GM21526 (cell line): ENCODE data around the gene TBX4.

Source experiments
- ATAC-seq: cut with Tn5 transposase; IDR thresholded peaks from one replicate; pipeline ENCODE4 v1.9.1; 2021; ENCODE audit warnings: moderate library complexity; ENCODE audit not compliant: unreplicated experiment, low FRiP score

Gene TBX4

DNA sequence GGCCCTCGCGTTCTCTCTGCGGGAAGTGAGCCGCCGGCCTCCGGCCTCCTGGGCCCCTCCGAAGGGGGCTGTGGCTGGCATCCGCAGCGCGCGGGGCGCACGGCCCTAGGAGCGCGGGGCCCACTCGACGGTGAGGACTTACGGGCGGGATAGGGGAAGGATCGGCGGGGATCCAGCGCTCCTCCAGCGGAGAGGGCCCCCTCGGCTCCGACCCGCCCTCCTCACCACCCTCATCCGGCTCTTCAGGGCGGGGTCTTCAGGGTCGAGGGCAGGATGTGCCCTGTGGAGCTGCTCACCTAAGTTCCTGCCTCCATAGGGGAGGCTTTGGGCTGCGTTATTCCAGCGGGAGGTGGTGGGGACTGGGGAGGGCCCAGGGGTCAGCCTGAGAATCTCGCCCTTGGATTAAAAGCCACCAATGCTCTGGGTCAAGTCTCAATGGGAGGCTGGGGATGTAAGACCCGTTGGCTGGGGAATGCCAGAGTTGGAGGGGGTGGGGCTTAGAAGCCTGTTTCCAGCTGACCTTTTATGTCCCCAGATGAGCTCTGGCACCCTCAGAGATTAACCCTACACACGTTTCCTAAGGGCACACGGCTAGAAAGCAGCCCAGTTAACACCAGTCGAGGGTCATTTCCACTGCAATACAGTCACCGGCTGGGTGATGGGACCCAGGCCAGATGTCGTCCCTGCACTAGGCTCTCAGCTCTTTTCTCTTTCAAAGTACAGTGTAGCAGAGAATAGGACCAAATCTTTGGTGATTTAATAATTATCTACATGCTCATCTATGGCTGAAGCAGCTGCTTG, 39.2 kb upstream of the TBX4 start:
- no peak for ATAC-seq

DNA sequence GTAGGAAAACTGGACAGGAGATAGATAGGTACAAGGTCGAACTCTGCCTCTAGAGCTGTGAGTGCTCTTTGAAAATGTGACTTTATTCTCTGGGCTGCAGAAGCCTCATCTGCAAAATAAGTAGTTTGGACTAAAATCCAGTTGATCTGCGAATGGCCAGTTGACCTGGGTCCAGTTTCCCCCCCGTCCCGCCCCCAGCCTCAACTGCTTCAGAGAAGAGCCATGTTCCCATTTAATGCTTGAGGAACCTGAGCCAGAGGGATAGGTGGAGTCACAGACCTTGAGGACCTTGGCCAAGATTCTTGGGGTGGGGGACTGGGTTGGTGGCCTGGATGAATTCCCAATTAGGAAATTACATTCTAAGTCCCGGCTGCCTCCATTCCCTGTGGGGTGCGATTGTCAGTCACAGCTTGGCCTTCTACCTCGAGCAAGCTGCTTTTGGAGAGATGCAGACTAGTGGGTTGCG, 38.5 kb upstream of the TBX4 start:
- ATAC-seq: no peak

DNA sequence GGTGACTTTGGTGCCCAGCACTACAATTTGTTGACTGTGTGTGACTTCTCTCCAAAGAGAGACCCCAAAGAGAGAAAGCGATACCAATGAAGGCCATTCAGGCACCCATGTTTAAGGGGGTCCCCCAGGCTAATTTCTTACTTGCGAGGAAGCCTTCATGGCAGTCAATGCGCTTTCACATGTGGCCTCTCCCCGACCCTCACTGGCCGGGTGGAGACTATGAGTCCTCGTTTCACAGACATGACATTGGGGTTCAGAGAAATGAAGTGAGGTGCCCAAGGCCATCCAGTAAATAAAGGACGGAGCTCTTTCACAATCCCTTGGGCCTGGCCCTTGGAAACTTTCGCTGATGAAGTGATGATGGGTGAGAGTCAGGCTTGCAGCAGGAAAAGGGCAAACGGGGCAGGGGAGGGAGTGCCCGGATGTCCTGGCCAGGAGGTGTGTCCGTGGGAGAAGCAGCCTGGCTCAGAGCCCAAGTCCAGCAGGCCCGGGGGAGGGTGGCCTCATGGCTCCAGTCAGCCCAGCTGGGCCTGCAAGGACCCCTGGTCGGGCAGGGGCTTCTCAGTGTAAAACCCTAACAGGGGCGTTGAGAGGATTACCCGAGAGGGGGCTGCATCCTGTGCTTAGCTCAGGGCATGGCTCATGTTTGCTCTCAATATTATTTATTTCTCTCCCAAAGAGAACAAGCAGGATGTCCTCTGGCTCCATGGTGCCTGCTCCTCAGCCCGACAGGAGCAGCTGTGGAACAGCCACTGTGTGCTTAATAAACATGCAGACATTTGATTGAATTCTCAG, 37.9 kb upstream of the TBX4 start:
- ATAC-seq: no peak

DNA sequence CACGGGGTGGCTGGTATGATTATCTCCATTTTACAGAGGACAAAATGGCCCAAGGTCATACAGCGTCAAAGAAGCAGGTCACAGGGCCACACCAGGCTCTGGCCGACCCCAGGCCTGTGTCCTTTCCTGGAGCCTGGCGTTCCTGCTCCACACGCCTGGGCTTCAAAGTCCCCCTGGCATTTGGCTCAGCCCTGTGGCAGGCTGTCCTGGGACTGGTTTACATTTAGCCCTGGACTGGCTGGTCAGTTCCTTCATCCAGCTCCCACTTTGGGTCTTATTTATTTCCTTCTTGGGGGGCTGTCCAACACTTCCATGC, 37.3 kb upstream of the TBX4 start:
- no peak for ATAC-seq

DNA sequence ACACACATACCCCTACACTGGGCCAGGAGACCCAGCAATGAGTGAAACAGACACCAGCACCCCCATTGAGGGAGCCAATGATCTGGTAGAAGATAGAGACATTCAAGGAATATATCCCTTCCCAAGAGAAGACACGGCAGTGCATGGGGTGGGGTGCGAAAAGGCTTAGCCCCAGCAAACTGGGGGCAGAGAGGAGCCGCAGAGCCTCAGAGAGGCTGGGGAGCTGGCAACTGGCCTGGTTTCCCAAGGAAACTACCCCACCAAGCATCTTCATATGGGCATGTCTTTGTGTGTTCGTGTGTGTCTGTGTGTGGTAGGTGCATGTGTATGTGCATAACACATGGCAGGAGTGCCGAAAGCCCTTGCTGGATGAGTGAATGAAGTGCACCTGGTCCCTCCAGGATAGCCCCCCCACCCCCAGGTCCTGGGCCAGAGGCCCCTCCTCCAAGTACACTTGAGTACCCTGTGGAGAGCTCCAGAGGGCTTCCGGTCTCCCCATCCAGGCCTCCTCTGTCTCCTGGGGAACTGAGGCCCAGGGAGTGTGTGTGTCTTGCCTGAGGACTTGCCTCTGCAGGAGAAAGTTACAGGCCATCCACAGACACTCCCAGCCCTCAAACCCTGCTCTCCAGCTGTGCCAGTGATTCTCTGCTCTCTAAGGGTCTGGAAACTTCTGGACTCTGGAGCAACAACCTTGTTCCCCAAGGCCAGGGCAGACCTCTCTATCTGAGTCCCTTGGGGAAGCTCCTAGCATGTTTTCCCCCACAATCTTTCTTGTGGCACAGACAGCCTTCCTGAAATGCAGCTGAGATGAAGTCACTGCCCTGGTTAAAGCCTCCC, 36.6 kb upstream of the TBX4 start:
- no peak for ATAC-seq

DNA sequence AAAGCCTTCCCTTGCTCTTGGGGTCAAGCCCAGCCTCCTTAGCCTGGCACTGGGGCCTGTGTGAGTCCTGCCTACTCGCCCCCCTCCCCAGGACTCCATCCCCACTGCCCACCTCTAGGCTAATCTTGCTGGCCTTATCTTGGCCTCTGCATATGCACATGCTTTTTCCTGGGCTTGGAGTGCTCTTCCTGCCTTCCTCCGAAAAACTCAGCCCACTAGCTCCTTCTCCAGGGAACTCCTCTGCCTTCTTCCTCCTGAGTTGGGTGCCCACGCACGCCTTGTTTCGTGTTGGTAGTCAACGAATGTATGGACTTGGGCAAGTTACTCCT, 36.0 kb upstream of the TBX4 start:
- ATAC-seq: no peak

DNA sequence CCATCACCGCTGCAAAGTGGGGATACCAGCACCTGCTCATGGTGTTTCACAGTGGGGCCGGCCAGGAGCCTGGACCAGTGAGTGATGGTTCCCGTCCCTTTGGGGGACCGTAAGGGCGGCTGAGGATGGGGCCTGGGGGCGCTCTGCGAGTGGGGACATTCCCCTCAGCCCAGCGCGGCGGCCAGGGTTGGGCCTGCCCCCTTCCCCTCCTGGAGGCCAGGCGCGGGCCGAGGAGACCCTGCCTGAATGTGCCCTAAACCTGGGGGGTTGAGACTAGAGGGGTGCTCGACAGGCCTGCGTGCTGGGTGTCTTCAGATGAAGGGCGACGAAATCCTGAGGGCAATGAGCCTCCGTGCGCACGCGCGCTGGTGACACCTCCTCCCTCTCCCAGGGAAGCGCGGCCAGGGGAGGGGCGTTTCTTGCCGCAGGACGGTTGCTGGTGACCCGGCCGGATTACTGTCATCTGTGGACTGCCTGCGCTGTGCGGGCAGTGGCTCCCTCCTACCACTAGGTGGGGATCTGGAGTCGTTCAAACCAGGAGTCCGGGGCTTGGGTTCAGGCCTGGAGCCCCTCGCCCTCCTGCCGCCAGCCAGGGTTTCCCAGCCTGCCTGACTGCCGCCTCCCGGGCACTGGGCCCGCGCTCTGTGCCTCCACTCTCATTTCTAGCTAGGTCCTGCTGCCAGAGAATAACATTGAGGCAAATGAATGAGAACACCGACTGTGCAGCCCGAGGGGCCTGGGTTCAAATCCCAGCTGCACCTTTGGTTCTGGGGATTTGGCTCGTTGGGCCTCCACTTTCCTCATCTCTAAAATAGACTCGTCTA, 35.5 kb upstream of the TBX4 start:
- ATAC-seq: no peak

DNA sequence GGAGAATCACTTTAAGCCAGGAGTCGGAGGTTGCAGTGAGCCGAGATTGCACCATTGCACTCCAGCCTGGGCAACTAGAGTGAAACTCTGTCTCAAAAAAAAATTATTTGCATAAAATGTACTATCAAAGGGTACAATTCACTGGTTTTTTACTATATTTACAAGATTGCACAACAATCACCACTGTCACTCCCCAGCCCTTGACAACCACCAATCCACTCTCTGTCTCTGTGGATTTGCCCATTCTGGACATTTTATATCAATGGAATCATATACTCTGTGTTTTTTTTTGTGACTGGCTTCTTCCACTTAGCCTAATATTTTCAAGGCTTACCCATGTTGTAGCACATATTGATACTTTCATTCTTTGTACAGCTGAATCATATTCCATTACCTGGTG, 33.8 kb upstream of the TBX4 start:
- ATAC-seq: no peak

DNA sequence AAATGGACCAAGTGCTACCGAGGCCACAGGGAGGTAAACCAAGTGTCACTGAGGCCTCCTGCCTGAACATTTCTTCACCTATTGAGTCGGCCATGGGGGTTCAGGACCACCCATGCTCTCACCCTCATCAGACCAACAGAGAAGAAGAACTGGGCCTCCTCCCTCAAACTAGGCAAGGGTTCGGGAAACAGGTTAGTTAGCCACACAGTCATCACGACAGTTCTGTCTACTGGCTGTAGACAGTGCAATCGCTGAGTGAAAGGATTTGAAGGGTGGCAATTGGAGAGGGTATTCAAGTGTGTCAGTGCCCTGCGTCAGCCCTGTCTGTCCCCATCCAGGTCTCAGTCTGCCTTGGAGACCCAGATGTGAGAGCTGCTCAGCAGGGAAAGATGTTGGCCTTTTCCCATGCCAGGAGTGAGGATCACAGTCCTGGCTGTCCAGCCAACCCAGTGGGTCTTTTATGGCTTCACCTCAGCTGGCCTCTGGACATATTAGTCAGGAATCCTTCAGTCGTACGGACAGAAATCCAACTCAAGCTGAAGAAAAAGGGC, 32.7 kb upstream of the TBX4 start:
- no peak for ATAC-seq

DNA sequence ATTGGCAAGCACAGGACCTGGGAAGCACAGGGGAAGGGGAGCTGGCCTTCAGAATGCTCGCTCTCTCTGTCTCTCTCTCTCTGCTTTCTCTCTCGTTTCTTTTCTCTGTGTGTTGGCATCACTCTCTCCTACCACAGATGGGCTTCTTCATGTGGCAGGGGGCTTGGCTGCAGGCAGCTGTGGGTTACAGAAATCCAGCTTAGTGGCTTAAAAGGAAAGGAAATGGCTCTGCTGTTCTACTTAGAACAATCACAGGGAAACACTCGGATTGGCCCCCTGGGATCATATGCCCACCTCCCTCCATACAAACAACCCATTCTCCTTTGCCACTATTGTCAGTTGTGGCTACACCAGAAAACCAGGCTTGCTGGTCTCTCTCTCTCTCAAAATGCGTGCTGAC, 32.2 kb upstream of the TBX4 start:
- ATAC-seq: no peak

DNA sequence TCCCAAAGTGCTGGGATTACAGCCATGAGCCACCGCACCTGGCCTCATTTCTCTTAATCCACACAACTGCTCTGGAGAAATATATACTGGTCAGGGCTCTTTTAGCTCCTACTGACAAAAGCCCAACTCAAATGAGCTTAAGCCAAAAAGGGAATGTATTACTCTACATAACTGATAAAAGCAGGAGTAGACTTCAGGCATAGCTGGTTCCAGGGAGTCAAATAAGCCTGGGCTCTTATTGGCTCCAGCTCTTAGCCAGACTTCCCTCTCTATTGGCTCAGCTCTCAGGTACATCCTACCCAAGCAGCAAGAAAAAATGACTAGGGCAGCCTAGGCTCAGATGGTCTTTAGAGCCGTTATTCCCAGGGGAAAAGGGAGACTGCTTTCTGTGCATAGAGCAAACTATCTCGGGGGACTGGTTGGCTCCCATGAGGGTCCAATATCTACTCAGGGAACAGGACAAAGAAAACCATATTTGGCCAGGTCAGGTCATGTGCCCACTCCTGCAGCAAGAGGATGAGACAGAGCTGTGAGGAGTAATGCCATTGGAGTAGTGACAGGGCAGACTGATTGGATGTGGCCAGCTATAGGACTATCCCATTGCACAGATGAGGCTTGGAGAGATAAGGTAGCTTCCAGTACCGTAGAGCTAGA, 31.4 kb upstream of the TBX4 start:
- no peak for ATAC-seq

DNA sequence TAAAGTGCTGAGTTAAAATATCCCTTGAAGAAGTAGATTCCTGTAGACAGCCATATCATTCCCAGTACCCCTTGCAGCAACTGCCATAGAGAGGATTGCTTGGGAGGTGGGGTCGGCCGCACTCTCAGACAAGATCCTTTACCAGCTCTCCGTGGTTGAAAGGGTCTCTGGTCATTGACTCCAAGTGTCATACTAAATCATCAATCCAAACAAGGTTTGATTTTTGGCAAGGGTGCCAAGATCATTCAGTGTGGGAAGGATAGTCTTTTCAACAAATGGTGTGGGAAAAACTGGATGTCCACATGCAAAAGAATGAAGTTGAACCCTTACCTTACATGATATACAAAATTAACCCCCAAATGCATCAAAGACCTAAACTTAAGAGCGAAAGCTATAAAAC, 30.8 kb upstream of the TBX4 start:
- no peak for ATAC-seq

DNA sequence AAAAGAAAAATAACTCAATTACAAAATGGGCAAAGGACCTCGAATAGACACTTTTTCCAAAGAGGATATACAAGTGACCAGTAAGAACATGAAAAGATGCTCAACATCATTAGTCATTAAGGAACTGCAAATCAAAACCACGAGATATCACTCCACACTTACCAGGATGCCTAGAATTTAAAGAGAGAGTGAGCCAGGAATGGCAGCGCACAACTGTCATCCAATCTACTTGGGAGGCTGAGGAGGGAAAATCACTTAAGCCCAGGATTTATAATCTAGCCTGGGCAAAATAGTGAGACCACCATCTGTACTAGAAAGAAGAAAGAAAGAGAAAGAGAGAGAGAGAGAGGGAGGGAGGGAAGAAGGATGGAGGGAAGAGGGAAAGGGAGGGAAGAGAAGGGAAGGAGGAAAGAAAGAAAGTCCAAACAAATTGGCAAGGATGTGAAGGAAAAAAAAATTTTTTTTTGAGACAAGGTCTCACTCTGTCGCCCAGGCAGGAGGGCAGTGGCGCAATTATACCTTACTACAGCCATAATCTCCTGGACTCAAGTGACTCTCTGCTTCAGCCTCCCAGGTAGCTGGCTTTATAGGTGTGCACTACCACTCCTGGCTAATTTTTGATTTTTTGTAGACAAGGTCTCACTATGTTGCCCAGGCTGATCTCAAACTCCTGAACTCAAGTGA, 30.0 kb upstream of the TBX4 start:
- ATAC-seq: no peak

DNA sequence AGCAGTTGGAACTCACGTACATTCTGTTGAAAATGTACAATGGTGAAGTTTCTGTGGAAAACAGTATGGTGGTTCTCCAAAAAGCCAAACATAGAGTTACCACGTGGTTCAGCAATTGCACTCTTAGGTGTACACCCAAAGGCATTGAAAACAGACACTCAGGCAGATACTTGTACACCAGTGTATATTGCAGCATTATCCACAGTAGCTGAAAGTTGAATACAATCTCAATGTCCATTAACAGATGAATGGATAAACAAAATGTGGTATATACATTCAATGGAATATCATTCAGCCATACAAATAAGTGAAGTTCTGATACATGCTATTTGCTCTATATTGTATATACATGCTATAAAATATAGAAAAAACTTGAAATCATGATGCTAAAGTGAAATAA, 29.4 kb upstream of the TBX4 start:
- no peak for ATAC-seq

DNA sequence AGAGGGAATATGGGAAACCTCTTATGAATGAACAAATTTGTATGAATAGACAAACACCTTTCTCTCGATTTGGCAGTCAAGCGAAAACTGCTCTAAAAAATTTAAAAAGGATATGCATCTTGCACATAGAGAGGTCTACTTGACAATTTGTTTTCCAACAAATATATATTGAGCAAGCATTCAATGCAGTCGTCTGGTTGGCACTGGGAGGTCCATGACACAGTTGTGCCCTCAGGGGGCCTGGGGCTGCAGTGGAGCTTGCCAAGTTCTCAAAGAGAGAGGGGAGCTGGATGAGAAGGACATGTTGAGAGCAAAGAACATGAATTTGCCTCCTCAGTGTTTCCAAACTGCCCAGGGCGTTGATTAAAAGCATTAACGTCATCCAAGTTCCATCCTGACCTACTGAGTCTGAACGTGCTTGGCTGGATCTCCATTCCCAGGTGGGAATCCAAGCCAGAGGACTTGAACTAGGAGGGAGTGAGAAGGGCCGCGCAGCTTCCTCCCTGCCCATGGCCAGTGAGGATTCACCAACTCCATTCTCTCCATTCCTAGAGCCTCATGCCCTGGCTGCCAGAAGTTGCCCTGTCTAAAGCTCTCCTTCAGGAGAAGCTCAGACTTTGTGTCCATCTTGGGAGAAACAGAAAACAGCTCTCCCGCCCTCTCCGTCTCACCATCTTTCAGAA, 28.1 kb upstream of the TBX4 start:
- ATAC-seq: no peak

DNA sequence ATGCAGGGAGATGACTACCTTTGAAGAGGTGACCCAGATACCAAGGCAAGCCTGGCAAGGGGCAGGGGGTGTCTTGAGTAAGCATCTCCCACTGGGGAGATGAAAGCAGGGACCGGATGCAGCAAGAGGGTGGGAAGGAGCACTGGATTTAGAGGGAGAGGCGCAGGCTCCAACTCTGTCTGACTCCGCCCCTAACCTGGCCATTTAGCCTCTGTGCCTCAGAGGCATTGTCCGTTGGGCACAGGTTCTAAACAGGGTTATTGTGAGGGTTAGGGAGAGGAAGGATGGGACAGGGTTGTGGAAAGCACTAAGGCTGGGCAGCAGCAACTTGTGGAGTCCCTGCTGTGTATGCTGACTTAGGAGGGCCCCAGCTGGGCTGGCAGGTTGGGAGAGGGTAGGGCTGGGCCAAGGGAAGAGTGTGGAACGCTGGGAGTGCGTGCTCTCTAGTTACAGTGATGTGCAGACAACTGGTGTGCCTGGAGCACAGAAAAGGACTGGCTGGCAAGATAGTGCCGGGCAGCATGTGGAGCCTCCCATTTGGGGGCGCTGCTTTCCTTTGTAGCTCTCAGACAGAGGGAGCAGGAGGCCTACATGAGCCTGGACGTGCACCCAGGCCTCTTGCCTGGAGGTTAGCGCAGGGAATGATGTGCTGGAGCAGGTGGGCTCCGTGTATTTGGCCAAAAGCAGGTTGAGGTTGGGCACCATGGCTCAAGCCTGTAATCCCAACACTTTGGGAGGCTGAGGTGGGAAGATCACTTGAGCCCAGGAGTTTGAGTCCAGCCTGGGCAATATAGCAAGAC, 26.3 kb upstream of the TBX4 start:
- ATAC-seq: no peak

DNA sequence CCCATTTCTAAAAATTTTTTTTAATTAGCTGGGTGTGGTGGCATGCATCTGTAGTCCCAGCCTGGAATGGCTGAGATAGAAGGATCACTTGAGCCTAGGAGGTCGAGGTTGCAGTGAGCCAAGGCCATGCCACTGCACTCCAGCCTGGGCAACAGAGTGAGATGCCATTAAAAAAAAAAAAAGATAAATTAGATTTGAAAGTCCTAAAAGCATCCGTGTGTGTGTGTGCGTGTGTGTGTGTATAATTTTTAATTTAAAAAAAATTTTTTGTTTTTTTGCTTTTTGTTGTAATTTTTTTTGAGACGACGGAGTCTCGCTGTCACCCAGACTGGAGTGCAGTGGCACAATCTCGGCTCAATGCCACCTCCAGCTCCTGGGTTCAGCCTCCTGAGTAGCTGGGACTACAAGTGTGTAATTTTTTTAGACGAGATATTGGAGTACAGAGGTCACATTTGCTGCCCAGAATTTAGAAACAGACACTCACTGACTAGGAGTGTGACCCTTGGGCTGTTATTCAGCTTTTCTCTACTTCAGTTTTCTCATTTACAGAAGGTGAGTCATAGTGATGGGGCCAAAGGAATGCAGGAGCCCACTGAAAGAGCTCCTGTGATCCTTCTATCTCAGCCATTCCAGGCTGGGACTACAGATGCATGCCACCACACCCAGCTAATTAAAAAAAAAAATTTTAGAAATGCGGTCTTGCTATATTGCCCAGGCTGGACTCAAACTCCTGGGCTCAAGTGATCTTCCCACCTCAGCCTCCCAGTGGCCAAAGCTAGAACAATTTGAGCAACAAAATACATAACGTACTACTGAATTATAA, 25.5 kb upstream of the TBX4 start:
- no peak for ATAC-seq
